Liver (tissue), 3 donors: ENCODE measurements around the gene OR7G1.

Experiments
- CTCF ChIP-seq: fragments of 150-350 bp; IDR thresholded peaks from 2 replicates; pipeline ENCODE4 v1.5.1; 2017; ENCODE audit warnings: improper control_type of control experiment, low read depth, low read length; ENCODE audit not compliant: missing input control
- EGR1 ChIP-seq, 2 donors: IDR thresholded peaks; 2 replicates each; pipeline ENCODE4 v1.6.1; 2016 to 2018; ENCODE audit warnings: antibody characterized with exemption in 2 of 2, low read depth in 2 of 2
- GABPA ChIP-seq, 2 donors: IDR thresholded peaks in 1 of 2; conservative IDR thresholded peaks in 1 of 2; 2 replicates each; pipeline ENCODE4 v1.6.1; 2016; ENCODE audit warnings: antibody characterized with exemption in 2 of 2, mild to moderate bottlenecking in 1 of 2, moderate library complexity in 1 of 2
- MAX ChIP-seq: IDR thresholded peaks from 2 replicates; pipeline ENCODE4 v1.6.1; 2016; ENCODE audit warnings: antibody characterized with exemption
- RAD21 ChIP-seq, 2 donors: IDR thresholded peaks; 2 replicates each; pipeline ENCODE4 v1.6.1; 2016; ENCODE audit warnings: antibody characterized with exemption in 2 of 2, mild to moderate bottlenecking in 2 of 2
- REST ChIP-seq: IDR thresholded peaks from 2 replicates; pipeline ENCODE4 v1.6.1; 2016; ENCODE audit warnings: antibody characterized with exemption, mild to moderate bottlenecking
- RXRA ChIP-seq, 2 donors: IDR thresholded peaks; 2 replicates each; pipeline ENCODE4 v1.6.1; 2017 to 2018; ENCODE audit warnings: antibody characterized with exemption in 2 of 2, mild to moderate bottlenecking in 1 of 2
- SP1 ChIP-seq: IDR thresholded peaks from 2 replicates; pipeline ENCODE4 v1.6.1; 2018; ENCODE audit warnings: antibody characterized with exemption, mild to moderate bottlenecking
- TAF1 ChIP-seq: conservative IDR thresholded peaks from 2 replicates; pipeline ENCODE4 v1.6.1; 2016; ENCODE audit warnings: antibody characterized with exemption, mild to moderate bottlenecking
- donor health status: healthy.
- donor health status: healthy.

DNA sequence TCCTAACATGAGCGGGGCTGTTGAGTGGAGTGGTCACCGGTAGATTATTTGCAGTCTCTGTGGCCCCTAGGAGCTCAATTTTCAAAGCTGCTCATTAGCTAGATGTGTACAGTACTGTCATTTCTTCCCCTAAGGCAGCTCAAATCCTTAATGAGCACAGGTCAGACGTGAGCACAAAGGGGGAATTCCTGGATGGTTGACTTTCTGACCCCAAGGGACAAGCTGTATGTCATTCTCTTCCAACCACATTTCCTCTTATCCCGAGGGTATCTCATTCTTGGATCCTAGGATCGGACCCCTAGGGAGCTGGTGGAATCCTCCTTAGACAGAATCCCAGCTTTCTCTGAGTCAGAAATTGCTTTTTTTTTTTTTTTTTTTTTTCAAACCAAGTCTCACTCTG is 16.9 kb upstream of the OR7G1 start:
- TF ChIP-seq GABPA (IDR thresholded peaks at IDR 0.05 in 1 of 2, conservative IDR thresholded peaks at IDR 0.05 in 1 of 2), result no peak
- no peak for TF ChIP-seq SP1
- no peak for TF ChIP-seq CTCF
- TF ChIP-seq REST, result no peak
- TF ChIP-seq TAF1, result no peak
- no peak for TF ChIP-seq MAX
- no peak for TF ChIP-seq RAD21 (IDR thresholded peaks at IDR 0.05)
- no peak for TF ChIP-seq EGR1 (IDR thresholded peaks at IDR 0.05; ENCODE audit: low read depth in 2 of 2)
- no peak for TF ChIP-seq RXRA (IDR thresholded peaks at IDR 0.05)
